ENCODE data around the gene PCDH9. TPM values are rescaled to one million over a fixed set of nuclear protein-coding genes. Genes with fewer than 3 reads are reported as not detected.

PCDH9 gene
- total RNA-seq, 1 experiment from 2014 or later, result 10.1 TPM

GRCh38 chr13:67258482-67258881, 28.3 kb upstream of the PCDH9 start:
- H3K36me3 Mint-ChIP-seq (ENCODE audit: insufficient read depth, unreplicated experiment), result no peaks in the 10 kb centered on the region
- DNase-seq (ENCODE audit: unreplicated experiment), result peak; percentile 3
- H3K4me3 Mint-ChIP-seq (ENCODE audit: unreplicated experiment), result no peak overlapping the region
- no peak for TF ChIP-seq CTCF (IDR thresholded peaks at IDR 0.05; ENCODE audit: unreplicated experiment)
- no TSS peak for BruUV-seq (replicated peaks)
- peak overlapping the region; percentile 6 for H3K27ac Mint-ChIP-seq (ENCODE audit: low read depth, unreplicated experiment)
- intact Hi-C loops (cut with micrococcal nuclease), result no loop called here
- ChIA-PET CTCF (interaction anchor here (0.6 to 1.5 kb wide), 2 partner anchors 158 to 523 kb away, joined by 3 to 5 read pairs; no protein-coding TSS in a partner anchor), POLR2A (interaction anchor here (0.7 kb wide), 2 partner anchors 7 to 12 kb away, joined by 3 read pairs; no protein-coding TSS in a partner anchor)
- no peaks in the 10 kb centered on the region for H3K27me3 Mint-ChIP-seq (ENCODE audit: insufficient read depth, unreplicated experiment)
- peaks cover 5% of the 10 kb centered on the region for H3K4me1 Mint-ChIP-seq (ENCODE audit: insufficient read depth, unreplicated experiment)
- no peaks in the 10 kb centered on the region for H3K9me3 Mint-ChIP-seq (ENCODE audit: unreplicated experiment)

- Mint-ChIP-seq H3K4me3 (ENCODE audit: unreplicated experiment) (no peak overlapping the region), H3K27ac (ENCODE audit: low read depth, unreplicated experiment) (no peak overlapping the region), H3K27me3 (ENCODE audit: insufficient read depth, unreplicated experiment) (no peaks in the 10 kb centered on the region), H3K36me3 (ENCODE audit: insufficient read depth, unreplicated experiment) (no peaks in the 10 kb centered on the region), H3K9me3 (ENCODE audit: unreplicated experiment) (no peaks in the 10 kb centered on the region), H3K4me1 (ENCODE audit: insufficient read depth, unreplicated experiment) (peaks cover 5% of the 10 kb centered on the region)
- ChIA-PET POLR2A (interaction anchor here (0.8 to 1.1 kb wide), 3 partner anchors 9 to 582 kb away, joined by 3 to 4 read pairs (median 3); no protein-coding TSS in a partner anchor), CTCF (interaction anchor here (0.6 to 2.6 kb wide), 13 partner anchors 10 to 1601 kb away, joined by 3 to 19 read pairs (median 3); no protein-coding TSS in a partner anchor)
- TF ChIP-seq CTCF (IDR thresholded peaks at IDR 0.05; ENCODE audit: unreplicated experiment), result no peak
- intact Hi-C loops (cut with micrococcal nuclease), result loop anchor here (5.0 kb wide), 1 partner anchor 1582 kb away; no protein-coding TSS in a partner anchor
- no TSS peak for BruUV-seq (replicated peaks)
- DNase-seq (ENCODE audit: unreplicated experiment), result no peak
Observed at GRCh38 chr13:67238861-67239260, 8.7 kb upstream of the PCDH9 start.

GRCh38 chr13:67238277-67238859, 8.2 kb upstream of the PCDH9 start:
- no peak overlapping the region for H3K4me3 Mint-ChIP-seq (ENCODE audit: unreplicated experiment)
- no peaks in the 10 kb centered on the region for H3K9me3 Mint-ChIP-seq (ENCODE audit: unreplicated experiment)
- TF ChIP-seq CTCF (IDR thresholded peaks at IDR 0.05; ENCODE audit: unreplicated experiment), result peak; percentile 53
- intact Hi-C loops (cut with micrococcal nuclease), result loop anchor here (5.0 kb wide), 1 partner anchor 1581 kb away; no protein-coding TSS in a partner anchor
- H3K4me1 Mint-ChIP-seq (ENCODE audit: insufficient read depth, unreplicated experiment), result peaks cover 5% of the 10 kb centered on the region
- no peaks in the 10 kb centered on the region for H3K27me3 Mint-ChIP-seq (ENCODE audit: insufficient read depth, unreplicated experiment)
- peak; percentile 46 for DNase-seq (ENCODE audit: unreplicated experiment)
- no peaks in the 10 kb centered on the region for H3K36me3 Mint-ChIP-seq (ENCODE audit: insufficient read depth, unreplicated experiment)
- H3K27ac Mint-ChIP-seq (ENCODE audit: low read depth, unreplicated experiment), result no peak overlapping the region
- no TSS peak for BruUV-seq (replicated peaks)
- CTCF ChIA-PET, result interaction anchor here (0.6 to 2.6 kb wide), 15 partner anchors 9 to 1600 kb away, joined by 3 to 19 read pairs (median 3); no protein-coding TSS in a partner anchor
- POLR2A ChIA-PET, result interaction anchor here (0.8 to 1.1 kb wide), 2 partner anchors 9 to 581 kb away, joined by 3 to 4 read pairs; no protein-coding TSS in a partner anchor

GRCh38 chr13:67235265-67235664, 5.1 kb upstream of the PCDH9 start:
- no peaks in the 10 kb centered on the region for H3K36me3 Mint-ChIP-seq (ENCODE audit: insufficient read depth, unreplicated experiment)
- H3K4me1 Mint-ChIP-seq (ENCODE audit: insufficient read depth, unreplicated experiment), result peaks cover 10% of the 10 kb centered on the region
- no peaks in the 10 kb centered on the region for H3K27me3 Mint-ChIP-seq (ENCODE audit: insufficient read depth, unreplicated experiment)
- no peaks in the 10 kb centered on the region for H3K9me3 Mint-ChIP-seq (ENCODE audit: unreplicated experiment)
- H3K27ac Mint-ChIP-seq (ENCODE audit: low read depth, unreplicated experiment), result no peak overlapping the region
- TF ChIP-seq CTCF (IDR thresholded peaks at IDR 0.05; ENCODE audit: unreplicated experiment), result no peak
- ChIA-PET POLR2A (no interaction called here), CTCF (no interaction called here)
- no peak for DNase-seq (ENCODE audit: unreplicated experiment)
- intact Hi-C loops (cut with micrococcal nuclease), result loop anchor here (5.0 kb wide), 1 partner anchor 1578 kb away; no protein-coding TSS in a partner anchor
- BruUV-seq (replicated peaks), result no TSS peak
- no peak overlapping the region for H3K4me3 Mint-ChIP-seq (ENCODE audit: unreplicated experiment)

Data from MCF 10A (cell line).